ENCODE data around the gene XYLT1.
"Not testable (repeated sequence)": the region's sequence is repeated elsewhere in the genome, so short reads cannot be mapped to it uniquely, and the experiment has no call there.

The XYLT1 gene

GRCh38 chr16:17356243-17356933, 114.4 kb downstream of the XYLT1 start:
- DNase-seq (ENCODE audit: low read depth): no peak

GRCh38 chr16:17354685-17355084, 116.1 kb downstream of the XYLT1 start:
- no peak for DNase-seq (ENCODE audit: low read depth)

GRCh38 chr16:17354141-17354601, 116.6 kb downstream of the XYLT1 start:
- DNase-seq (ENCODE audit: low read depth): no peak

GRCh38 chr16:17353561-17353960, 117.2 kb downstream of the XYLT1 start:
- DNase-seq (ENCODE audit: low read depth): no peak

GRCh38 chr16:17351441-17352035, 119.2 kb downstream of the XYLT1 start:
- no peak for DNase-seq (ENCODE audit: low read depth)

GRCh38 chr16:17350207-17350606, 120.6 kb downstream of the XYLT1 start:
- no peak for DNase-seq (ENCODE audit: low read depth)

- DNase-seq (ENCODE audit: low read depth): no peak
Observed at GRCh38 chr16:17348826-17349225, 121.9 kb downstream of the XYLT1 start.

GRCh38 chr16:17348042-17348783, 122.5 kb downstream of the XYLT1 start:
- no peak for DNase-seq (ENCODE audit: low read depth)

GRCh38 chr16:17347624-17348023, 123.1 kb downstream of the XYLT1 start:
- no peak for DNase-seq (ENCODE audit: low read depth)

- DNase-seq (ENCODE audit: low read depth): no peak
Observed at GRCh38 chr16:17346621-17347569, 123.9 kb downstream of the XYLT1 start.

- no peak for DNase-seq (ENCODE audit: low read depth)
Observed at GRCh38 chr16:17345043-17345442, 125.7 kb downstream of the XYLT1 start.

- no peak for DNase-seq (ENCODE audit: low read depth)
Observed at GRCh38 chr16:17343728-17344127, 127.0 kb downstream of the XYLT1 start.

- no peak for DNase-seq (ENCODE audit: low read depth)
Observed at GRCh38 chr16:17343028-17343427, 127.7 kb downstream of the XYLT1 start.

- DNase-seq (ENCODE audit: low read depth): no peak
Observed at GRCh38 chr16:17342031-17342430, 128.7 kb downstream of the XYLT1 start.

GRCh38 chr16:17340804-17341203, 130.0 kb downstream of the XYLT1 start:
- DNase-seq (ENCODE audit: low read depth): no peak

- no peak for DNase-seq (ENCODE audit: low read depth)
Observed at GRCh38 chr16:17339764-17340541, 130.8 kb downstream of the XYLT1 start.

- DNase-seq (ENCODE audit: low read depth): no peak
Observed at GRCh38 chr16:17338244-17338643, 132.5 kb downstream of the XYLT1 start.

- no peak for DNase-seq (ENCODE audit: low read depth)
Observed at GRCh38 chr16:17336530-17336900, 134.2 kb downstream of the XYLT1 start.

- DNase-seq (ENCODE audit: low read depth): no peak
Observed at GRCh38 chr16:17335826-17336529, 134.8 kb downstream of the XYLT1 start.

GRCh38 chr16:17335406-17335805, 135.4 kb downstream of the XYLT1 start:
- DNase-seq (ENCODE audit: low read depth): not testable (repeated sequence)

- DNase-seq (ENCODE audit: low read depth): no peak
Observed at GRCh38 chr16:17334096-17334495, 136.7 kb downstream of the XYLT1 start.

Measured in stimulated activated CD8-positive, alpha-beta memory T cell treated with anti-CD3 and anti-CD28 coated beads, Interleukin-15, amount 100 ng/mL, for 24 hours (primary cell).